Measurements from ENCODE around the gene RICTOR.

Gene RICTOR

GRCh38 chr5:38938973-38939372 is 135.2 kb downstream of the RICTOR start:
- no peak for DNase-seq (ENCODE audit: low read depth)

- DNase-seq (ENCODE audit: low read depth) = no peak
These were observed 135.8 kb downstream of the RICTOR start for GRCh38 chr5:38938424-38938823.

GRCh38 chr5:38936269-38936668 is 137.9 kb downstream of the RICTOR start:
- no peak for DNase-seq (ENCODE audit: low read depth)

DNA sequence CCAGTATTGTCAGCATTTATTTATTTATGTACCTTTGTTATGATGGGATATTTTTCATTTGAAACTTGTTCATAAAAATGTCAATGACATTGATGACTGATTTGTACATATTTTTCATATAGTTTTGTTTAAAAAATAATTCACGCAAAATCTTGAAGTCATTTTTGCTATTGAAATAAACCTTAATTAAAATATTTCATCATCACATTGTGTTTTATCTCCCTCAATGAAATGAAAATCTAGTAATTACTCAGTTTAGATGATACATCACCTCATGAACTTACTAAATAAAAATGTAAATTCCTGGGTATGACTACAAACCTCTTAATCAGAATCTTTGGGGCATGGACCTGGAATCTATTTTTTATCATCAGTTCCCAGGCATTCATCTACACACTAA is 138.8 kb downstream of the RICTOR start:
- DNase-seq (ENCODE audit: low read depth) = no peak

DNA sequence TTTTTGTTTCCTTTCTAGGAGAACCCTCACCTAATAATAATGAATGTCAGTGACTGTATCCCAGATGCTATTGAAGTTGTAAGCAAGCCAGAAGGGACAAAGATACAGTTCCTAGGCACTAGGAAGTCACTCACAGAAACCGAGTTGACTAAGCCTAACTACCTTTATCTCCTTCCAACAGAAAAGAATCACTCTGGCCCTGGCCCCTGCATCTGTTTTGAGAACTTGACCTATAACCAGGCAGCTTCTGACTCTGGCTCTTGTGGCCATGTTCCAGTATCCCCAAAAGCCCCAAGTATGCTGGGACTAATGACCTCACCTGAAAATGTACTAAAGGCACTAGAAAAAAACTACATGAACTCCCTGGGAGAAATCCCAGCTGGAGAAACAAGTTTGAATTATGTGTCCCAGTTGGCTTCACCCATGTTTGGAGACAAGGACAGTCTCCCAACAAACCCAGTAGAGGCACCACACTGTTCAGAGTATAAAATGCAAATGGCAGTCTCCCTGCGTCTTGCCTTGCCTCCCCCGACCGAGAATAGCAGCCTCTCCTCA is 141.3 kb downstream of the RICTOR start:
- DNase-seq (ENCODE audit: low read depth) = no peak

DNA sequence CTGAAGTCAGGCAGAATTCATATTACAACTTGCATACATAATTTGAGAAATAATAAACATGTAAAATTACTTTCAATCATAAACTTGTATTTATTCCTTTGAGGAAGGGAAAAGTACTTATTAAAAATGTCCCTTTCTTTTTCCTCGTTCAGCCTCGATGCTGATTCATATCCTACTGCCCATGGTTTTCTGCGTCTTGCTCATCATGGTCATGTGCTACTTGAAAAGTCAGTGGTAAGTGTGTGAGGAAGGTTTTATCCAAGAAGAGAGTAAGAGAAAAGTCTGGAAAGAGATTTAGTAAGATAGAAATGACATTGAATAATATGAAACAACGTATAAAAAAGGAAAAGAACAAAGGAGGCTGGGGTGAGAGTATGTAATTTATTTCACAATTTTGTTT is 142.5 kb downstream of the RICTOR start:
- no peak for DNase-seq (ENCODE audit: low read depth)

- no peak for DNase-seq (ENCODE audit: low read depth)
These were observed 144.4 kb downstream of the RICTOR start for GRCh38 chr5:38929838-38930237.

DNA sequence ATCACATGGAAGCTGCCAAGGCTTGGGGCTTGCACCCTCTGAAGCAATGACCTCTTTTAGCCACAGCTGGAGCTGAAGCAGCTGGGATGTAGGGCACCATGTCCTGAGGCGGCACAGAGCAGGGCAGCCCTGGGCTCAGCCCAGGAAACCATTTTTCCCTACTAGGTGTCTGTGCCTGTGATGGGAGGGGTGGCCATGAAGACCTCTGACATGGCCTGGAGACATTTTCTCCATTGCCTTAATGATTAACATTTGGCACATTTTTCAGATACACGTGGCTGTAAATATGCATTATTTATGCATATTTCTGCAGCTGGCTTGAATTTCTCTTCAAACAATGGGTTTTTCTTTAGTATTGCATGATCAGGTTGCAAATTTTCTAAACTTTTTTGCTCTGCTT is 146.7 kb downstream of the RICTOR start:
- no peak for DNase-seq (ENCODE audit: low read depth)

DNA sequence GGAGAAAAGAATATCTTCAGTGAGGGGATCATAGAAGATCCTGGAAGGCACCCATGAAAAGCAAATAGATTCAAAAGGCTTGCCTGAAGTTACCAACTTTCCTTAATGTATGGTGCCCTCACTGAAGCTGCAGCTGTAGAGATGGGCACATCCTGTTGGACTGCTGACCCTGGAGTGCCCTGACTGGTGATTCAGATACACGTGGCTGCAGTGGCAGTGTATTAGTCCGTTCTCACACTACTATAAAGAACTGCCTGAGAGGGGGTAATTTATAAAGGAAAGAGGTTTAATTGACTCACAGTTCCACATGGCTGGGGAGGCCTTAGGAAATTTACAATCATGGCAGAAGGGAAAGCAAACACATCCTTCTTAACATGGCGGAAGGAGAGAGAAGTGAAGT is 148.1 kb downstream of the RICTOR start:
- DNase-seq (ENCODE audit: low read depth) = no peak

GRCh38 chr5:38925154-38925925 is 148.9 kb downstream of the RICTOR start:
- DNase-seq (ENCODE audit: low read depth) = peak; percentile 30

- peak; percentile 25 for DNase-seq (ENCODE audit: low read depth)
These were observed 150.3 kb downstream of the RICTOR start for GRCh38 chr5:38923661-38924451.

DNA sequence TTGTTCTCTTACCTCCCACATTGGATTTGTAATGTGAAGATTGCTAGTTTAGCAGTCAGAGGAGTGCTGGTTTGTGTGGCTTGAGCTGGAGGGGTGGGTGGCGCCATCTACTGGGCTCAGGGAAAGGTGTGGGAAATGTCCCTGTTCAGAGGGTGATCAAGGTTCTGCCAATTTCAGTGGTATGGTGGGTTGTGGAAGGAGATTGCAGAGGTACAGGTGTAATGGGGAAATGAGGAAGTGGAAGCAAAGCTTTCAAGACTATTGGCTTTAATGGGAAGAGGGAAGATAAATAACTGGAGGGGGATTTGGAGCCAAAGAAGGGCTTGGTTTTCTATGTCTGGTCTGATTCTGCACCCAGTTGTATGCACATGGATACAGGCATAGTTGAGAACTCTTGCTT is 152.0 kb downstream of the RICTOR start:
- no peak for DNase-seq (ENCODE audit: low read depth)

DNA sequence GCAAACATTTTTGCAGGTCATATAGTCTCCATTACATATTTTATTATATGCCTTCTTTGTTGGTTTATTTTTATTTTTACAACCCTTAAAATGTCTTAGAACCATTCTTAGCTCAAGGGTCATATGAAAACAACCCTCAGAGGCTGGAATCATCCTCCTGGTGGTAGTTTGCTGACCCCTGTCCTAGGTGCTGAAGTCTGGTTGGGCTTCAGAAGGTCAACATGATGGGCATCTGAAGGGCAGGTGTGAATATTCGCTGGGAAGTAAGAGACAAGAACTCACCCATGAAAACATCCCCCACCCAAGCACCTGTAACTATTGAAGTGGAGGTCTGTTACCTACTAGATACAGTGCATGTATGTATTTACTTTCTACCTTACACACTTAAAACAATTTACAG is 153.0 kb downstream of the RICTOR start:
- DNase-seq (ENCODE audit: low read depth) = no peak

DNA sequence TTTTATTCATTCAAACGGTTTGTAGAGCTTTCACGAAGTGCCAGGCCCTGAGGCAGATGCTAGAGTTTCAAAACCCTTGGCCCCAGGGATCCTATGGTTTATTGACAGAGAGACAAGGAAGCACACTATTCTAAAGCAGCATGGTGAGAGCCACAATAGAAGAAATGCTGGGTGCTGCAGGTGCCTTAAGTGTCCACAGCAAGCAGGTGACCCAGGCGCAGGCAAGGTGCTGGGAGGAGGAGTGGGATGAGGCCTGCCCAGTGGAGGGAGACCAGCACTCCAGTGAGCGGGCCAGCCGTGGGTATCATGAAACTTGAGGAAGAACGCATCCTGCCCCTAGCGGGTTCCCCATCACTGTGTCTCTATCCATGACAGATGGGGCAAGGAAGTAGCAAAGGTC is 157.4 kb downstream of the RICTOR start:
- DNase-seq (ENCODE audit: low read depth) = no peak

DNA sequence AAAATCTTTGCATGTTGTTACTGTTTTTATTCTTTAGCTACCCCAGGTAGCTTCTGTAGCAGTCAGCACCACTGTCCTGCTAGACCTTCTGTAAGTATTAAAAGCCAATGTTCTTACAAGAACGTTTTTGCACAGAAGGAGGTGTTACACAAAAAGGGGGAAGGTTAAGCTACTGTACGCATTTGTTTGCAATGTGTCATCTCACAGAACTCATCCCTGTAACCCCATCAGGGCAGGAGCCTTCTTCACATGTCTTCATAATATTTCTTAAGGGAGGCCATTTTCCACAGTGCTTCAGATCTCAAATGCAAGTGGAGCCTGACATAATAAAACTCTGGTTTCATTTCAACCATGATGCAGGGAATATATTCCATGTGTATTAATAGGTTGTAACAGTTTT is 160.5 kb downstream of the RICTOR start:
- no peak for DNase-seq (ENCODE audit: low read depth)

GRCh38 chr5:38911933-38912332 is 162.3 kb downstream of the RICTOR start:
- DNase-seq (ENCODE audit: low read depth) = no peak

DNA sequence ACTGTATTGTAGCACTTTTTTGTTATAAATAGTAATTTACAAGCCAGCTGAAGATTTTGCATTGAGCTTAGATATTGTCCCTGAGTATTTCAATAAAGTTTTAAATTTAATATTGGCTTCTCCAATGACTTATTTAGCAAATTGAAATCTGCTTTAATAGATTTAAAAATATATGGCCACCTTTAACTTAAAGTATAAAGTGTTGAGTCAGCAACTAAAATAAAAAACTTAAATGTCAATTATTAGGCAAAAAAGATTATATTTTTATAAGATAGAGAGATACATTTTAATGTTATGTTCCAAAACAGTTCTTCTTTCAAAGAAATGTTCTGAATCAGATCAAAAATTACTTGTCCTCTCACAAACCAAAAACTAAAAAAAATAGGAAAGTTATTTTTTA is 167.7 kb downstream of the RICTOR start:
- no peak for DNase-seq (ENCODE audit: low read depth)

DNA sequence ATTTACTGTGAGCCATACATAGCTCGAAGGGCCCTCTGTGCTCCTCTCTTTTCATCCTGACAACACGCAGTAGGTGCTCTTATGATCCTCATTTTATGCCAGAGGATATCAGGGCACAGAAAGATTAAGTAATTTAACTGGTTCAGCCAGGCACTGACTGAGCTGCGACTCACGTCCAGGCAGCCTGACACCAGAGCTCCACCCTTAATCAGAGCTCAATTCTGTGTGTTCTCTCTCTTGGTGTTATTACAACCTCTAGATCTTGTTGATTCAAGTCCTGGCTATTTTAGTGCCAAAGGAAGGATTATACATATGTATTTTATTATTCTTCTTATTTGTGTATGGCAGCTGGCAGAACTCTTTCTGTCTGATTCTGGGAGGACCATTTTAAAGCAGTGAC is 168.7 kb downstream of the RICTOR start:
- DNase-seq (ENCODE audit: low read depth) = no peak

- no peak for DNase-seq (ENCODE audit: low read depth)
These were observed 174.3 kb downstream of the RICTOR start for GRCh38 chr5:38899936-38900335.

- DNase-seq (ENCODE audit: low read depth) = no peak
These were observed 177.4 kb downstream of the RICTOR start for GRCh38 chr5:38896760-38897159.

DNA sequence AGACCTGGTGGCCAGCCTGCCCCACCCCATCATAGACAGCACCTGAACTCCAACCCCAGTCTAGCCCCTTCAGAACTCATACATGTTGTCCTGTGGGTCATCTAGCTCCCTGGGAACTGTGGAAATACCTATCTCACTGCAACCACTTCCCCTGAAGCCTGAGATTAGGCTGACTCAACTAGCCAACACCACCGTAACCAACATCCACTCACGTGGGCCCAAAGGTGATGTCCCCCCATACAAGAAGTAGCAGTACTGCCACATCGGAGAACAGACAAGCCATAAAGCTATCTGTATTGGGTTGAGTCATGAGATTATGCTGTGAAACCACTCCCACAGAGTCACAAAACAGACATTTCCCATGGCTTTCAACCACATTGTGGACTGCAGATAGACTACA is 181.8 kb downstream of the RICTOR start:
- no peak for DNase-seq (ENCODE audit: low read depth)

- no peak for DNase-seq (ENCODE audit: low read depth)
These were observed 182.6 kb downstream of the RICTOR start for GRCh38 chr5:38891563-38891962.

- no peak for DNase-seq (ENCODE audit: low read depth)
These were observed 184.8 kb downstream of the RICTOR start for GRCh38 chr5:38889424-38889823.
